Tibial artery (tissue), 4 donors: ENCODE data around the gene CELSR1.

Experiments used
- DNase-seq, 2 donors: peaks; one replicate each; pipeline ENCODE4 v3.0.0-alpha.2; 2019
- H3K27ac ChIP-seq, 2 donors: fragments of 200-600 bp; sonication (generic) in 1 of 2; 1 replicate in 1 of 2; 2 replicates in 1 of 2; pipeline ENCODE4 v1.5.1; 2018 to 2019; ENCODE audit warnings: mild to moderate bottlenecking in 1 of 2
- H3K27me3 ChIP-seq, 2 donors: fragments of 200-600 bp; sonication (generic) in 1 of 2; one replicate each; pipeline versions ENCODE4 v1.5.1 to v1.6.0; 2016 to 2019
- H3K36me3 ChIP-seq, 3 donors: fragments of 200-600 bp; sonication (generic) in 2 of 3; one replicate each; pipeline ENCODE4 v1.5.1; 2016 to 2019; ENCODE audit warnings: mild to moderate bottlenecking in 2 of 3
- H3K4me1 ChIP-seq, 4 donors: fragments of 200-600 bp; sonication (generic) in 2 of 4; 1 replicate in 3 of 4; 2 replicates in 1 of 4; pipeline ENCODE4 v1.5.1; 2016 to 2019
- H3K4me3 ChIP-seq, 2 donors: fragments of 200-600 bp; sonication (generic) in 1 of 2; 1 replicate in 1 of 2; 2 replicates in 1 of 2; pipeline ENCODE4 v1.5.1; 2018 to 2019; ENCODE audit warnings: mild to moderate bottlenecking in 2 of 2
- H3K9me3 ChIP-seq, 3 donors: fragments of 200-600 bp; sonication (generic) in 1 of 3; one replicate each; pipeline ENCODE4 v1.5.1; 2016 to 2019
- CTCF ChIP-seq, 2 experiments: fragments of 200-600 bp in 1 of 2; fragments of 450-650 bp in 1 of 2; IDR thresholded peaks; one replicate each; pipeline ENCODE4 v1.5.1; 2017 to 2019; ENCODE audit warnings: antibody characterized with exemption in 2 of 2, mild to moderate bottlenecking in 1 of 2, moderate library complexity in 1 of 2
- intact Hi-C: fragments of 100-400 bp; cut with DNase I; formaldehyde crosslinking; loops from one replicate; pipeline ENCODE4 v1.15.0; 2023; ENCODE audit warnings: low total_unique reads

CELSR1 gene

DNA sequence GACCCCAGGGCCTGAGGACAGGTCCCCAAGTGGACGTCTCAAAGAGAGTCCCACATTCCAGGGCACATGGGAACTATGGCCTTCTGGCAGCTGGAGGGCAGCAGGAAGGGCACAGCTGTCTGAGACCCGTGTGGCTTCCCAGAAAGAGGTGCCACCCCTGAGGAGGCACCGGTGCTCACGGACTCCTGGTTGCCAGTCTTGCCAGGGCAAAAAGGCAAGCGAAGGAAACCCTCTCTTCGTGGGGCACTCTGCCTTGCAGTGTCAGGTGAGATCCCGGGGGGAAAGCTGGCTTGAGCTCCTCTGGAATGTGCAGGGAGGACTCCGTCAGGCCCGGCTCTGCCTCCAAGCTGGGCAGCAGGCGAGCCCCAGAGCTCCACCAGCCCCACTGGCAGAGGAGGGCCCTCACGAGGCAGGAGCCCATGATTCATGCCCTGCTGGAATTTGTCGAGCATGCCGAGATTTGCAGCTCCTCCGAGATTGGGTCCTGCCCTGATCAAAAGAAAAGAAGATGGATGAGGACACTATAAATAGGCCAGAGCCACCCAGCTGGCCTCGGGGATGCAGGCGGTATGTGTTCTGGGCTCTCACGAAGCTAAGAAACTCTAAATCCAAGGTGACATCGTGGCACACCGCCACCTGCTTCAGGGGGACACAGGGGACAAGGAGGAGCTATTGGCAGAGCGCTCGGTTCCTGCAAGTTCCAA lies 9.9 kb upstream of the CELSR1 start:
- DNase-seq, result peak in 1 of 2 donors; percentile 75
- Histone ChIP-seq H3K4me1 (peaks cover 0 to 22% (median 13%) of the 10 kb centered on the region in 4 donors), H3K27me3 (peaks cover 0 to 5% of the 10 kb centered on the region in 2 donors), H3K4me3 (no peak overlapping the region), H3K27ac (peak overlapping the region; percentile 52 to 56), H3K36me3 (no peaks in the 10 kb centered on the region), H3K9me3 (peaks cover 0 to 3% (median 0%) of the 10 kb centered on the region in 3 donors)
- intact Hi-C loops, result loop anchor here (10.0 kb wide), 1 partner anchor 423 kb away; no protein-coding TSS in a partner anchor
- TF ChIP-seq CTCF (IDR thresholded peaks at IDR 0.05), result no peak

GRCh38 chr22:46546466-46547178 lies 9.2 kb upstream of the CELSR1 start:
- Histone ChIP-seq H3K27ac (peak overlapping the region; percentile 52 to 56), H3K9me3 (no peaks in the 10 kb centered on the region), H3K27me3 (peaks cover 0 to 7% of the 10 kb centered on the region in 2 donors), H3K4me1 (peaks cover 0 to 22% (median 14%) of the 10 kb centered on the region in 4 donors), H3K36me3 (no peaks in the 10 kb centered on the region), H3K4me3 (no peak overlapping the region)
- no peak for TF ChIP-seq CTCF (IDR thresholded peaks at IDR 0.05)
- no peak for DNase-seq
- intact Hi-C loops, result loop anchor here (10.0 kb wide), 1 partner anchor 422 kb away; no protein-coding TSS in a partner anchor

- Histone ChIP-seq H3K27me3 (peaks cover 0 to 17% of the 10 kb centered on the region in 2 donors), H3K4me1 (peaks cover 0 to 22% (median 14%) of the 10 kb centered on the region in 4 donors), H3K4me3 (no peak overlapping the region), H3K9me3 (no peaks in the 10 kb centered on the region), H3K27ac (no peak overlapping the region), H3K36me3 (no peaks in the 10 kb centered on the region)
- no peak for DNase-seq
- TF ChIP-seq CTCF (IDR thresholded peaks at IDR 0.05), result no peak
- intact Hi-C loops, result loop anchor here (10.0 kb wide), 1 partner anchor 420 kb away; no protein-coding TSS in a partner anchor
These were observed 7.8 kb upstream of the CELSR1 start for GRCh38 chr22:46545086-46545792.

GRCh38 chr22:46542011-46542985 lies 4.9 kb upstream of the CELSR1 start:
- intact Hi-C loops, result loop anchor here (5.0 to 10.0 kb wide), 2 partner anchors 175 to 417 kb away; no protein-coding TSS in a partner anchor
- TF ChIP-seq CTCF (IDR thresholded peaks at IDR 0.05), result peak; percentile 78 to 83
- Histone ChIP-seq H3K27ac (no peak overlapping the region), H3K4me1 (peaks cover 0 to 27% (median 23%) of the 10 kb centered on the region in 4 donors), H3K36me3 (no peaks in the 10 kb centered on the region), H3K27me3 (peaks cover 0 to 45% of the 10 kb centered on the region in 2 donors), H3K9me3 (no peaks in the 10 kb centered on the region), H3K4me3 (no peak overlapping the region)
- DNase-seq, result peak; percentile 58 to 80
